ENCODE measurements around the gene GNB1. TPM values are rescaled to one million over a fixed set of nuclear protein-coding genes. Genes with fewer than 3 reads are reported as not detected.
A peak's percentile ranks its signal among the peaks of the same experiment; 100 is the strongest.

GNB1 gene
- total and polyA plus RNA-seq, 9 of the 15 experiments (the other 6 are each of a cell fraction or from before 2014, with no cell fraction given): 34.3 to 388 (median 114) TPM

DNA sequence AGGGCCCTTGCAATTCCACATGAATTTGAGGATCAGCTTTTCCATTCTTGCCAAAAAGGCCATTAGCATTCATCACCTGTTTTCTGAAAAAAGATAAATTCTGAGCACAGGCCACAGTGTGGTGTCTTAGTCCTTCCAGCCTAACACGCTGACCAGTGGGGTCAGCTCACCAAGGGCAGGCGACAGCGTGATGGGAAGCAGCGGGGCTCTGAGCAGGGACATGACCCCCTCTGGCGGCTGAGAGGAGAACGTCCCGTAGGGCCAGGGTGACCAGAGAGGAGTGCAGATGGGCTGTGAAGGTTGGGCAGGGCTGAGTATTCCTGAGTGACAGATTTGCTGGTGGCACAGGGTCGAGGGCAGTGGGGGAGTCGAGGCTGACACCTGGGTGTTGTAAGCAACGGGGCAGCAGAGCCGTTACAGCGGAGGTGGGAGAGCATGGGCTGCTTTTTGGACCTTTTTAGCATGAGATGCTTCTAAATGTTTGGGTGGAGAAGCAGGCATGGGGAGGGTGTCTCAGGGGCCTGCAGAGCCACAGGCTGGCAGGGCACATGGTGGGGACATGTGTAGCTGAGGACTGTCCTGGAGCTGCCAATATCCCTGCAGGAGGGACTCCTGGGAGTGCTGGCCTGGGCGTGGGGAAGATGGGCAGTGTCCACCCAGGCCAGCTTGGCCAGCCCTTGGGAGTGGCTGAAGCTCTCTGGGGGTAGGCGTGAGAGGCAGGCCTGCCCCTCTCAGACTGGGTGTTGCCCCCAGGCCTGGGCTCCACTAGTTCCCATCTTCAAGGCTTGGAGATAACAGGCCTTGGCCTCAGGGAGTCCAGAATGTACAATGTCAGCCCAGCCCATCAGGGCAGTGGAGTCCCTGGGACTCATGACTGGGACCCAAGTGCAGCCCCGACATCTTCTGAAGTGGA, 15.6 kb upstream of the GNB1 start (continued):
- TF ChIP-seq ELK1 (CRISPR knock-in tag; IDR thresholded peaks at IDR 0.05): no peak
- TF ChIP-seq ZNF175 (CRISPR knock-in tag; IDR thresholded peaks at IDR 0.05; ENCODE audit: low read depth): no peak
- peak; percentile 90 for TF ChIP-seq MYC (IDR thresholded peaks at IDR 0.05; ENCODE audit: low read depth, low read length)
- no peak for TF ChIP-seq MYC (CRISPR knock-in tag; IDR thresholded peaks at IDR 0.05; ENCODE audit: borderline replicate concordance, low read depth)
- TF ChIP-seq RBBP5 (IDR thresholded peaks at IDR 0.05; ENCODE audit: borderline replicate concordance, insufficient read depth, low read length, poor library complexity, severe bottlenecking): no peak
- TF ChIP-seq EP400 (IDR thresholded peaks at IDR 0.05): peak; percentile 69
- no peak for TF ChIP-seq BRCA1 (IDR thresholded peaks at IDR 0.05)
- no peak for TF ChIP-seq BRCA1 (CRISPR knock-in tag; IDR thresholded peaks at IDR 0.05)
- no peak for TF ChIP-seq NFXL1 (CRISPR knock-in tag; IDR thresholded peaks at IDR 0.05)
- TF ChIP-seq ZNF384 (IDR thresholded peaks at IDR 0.05; ENCODE audit: low read depth, low read length): peak; percentile 72
- no peak for TF ChIP-seq CEBPG (CRISPR knock-in tag; IDR thresholded peaks at IDR 0.05)
- no peak for TF ChIP-seq CEBPG (tag; conservative IDR thresholded peaks at IDR 0.05 in 1 of 2, IDR thresholded peaks at IDR 0.05 in 1 of 2)
- no peak for TF ChIP-seq SMAD3 (CRISPR knock-in tag; conservative IDR thresholded peaks at IDR 0.05)
- TF ChIP-seq SMAD2 (IDR thresholded peaks at IDR 0.05; ENCODE audit: low read depth, low read length): no peak
- TF ChIP-seq HDAC2 (IDR thresholded peaks at IDR 0.05): no peak
- TF ChIP-seq MEIS2 (IDR thresholded peaks at IDR 0.05; ENCODE audit: partially characterized antibody): peak; percentile 67
- TF ChIP-seq CREB3 (tag; conservative IDR thresholded peaks at IDR 0.05; ENCODE audit: low read depth): no peak
- TF ChIP-seq NFIC (IDR thresholded peaks at IDR 0.05): 0 out of 2 replicates have a peak, but pooled peaks have one; percentile 18
- TF ChIP-seq ZBTB17 (CRISPR knock-in tag; IDR thresholded peaks at IDR 0.05): no peak
- no peak for TF ChIP-seq MXI1 (IDR thresholded peaks at IDR 0.05; ENCODE audit: low read depth, low read length)
- TF ChIP-seq NR3C1 (CRISPR knock-in tag; IDR thresholded peaks at IDR 0.05): no peak
- TF ChIP-seq CUX1 (CRISPR knock-in tag; IDR thresholded peaks at IDR 0.05): no peak
